NCI-H774 (cell line): ENCODE measurements around the gene CSGALNACT2.

Experiments used
- DNase-seq: peaks from one replicate; lab custom pipeline; 2025; lab: John Stamatoyannopoulos, UW

The CSGALNACT2 gene

GRCh38 chr10:43124574-43125273, 13.5 kb upstream of the CSGALNACT2 start:
- DNase-seq = no peak

- DNase-seq = no peak
These were observed 12.9 kb upstream of the CSGALNACT2 start for GRCh38 chr10:43125274-43125845.

GRCh38 chr10:43125881-43126731, 12.1 kb upstream of the CSGALNACT2 start:
- no peak for DNase-seq

GRCh38 chr10:43126759-43127424, 11.4 kb upstream of the CSGALNACT2 start:
- DNase-seq = no peak

GRCh38 chr10:43127442-43127841, 10.8 kb upstream of the CSGALNACT2 start:
- DNase-seq = no peak

- no peak for DNase-seq
These were observed 9.9 kb upstream of the CSGALNACT2 start for GRCh38 chr10:43128331-43128730.

- DNase-seq = no peak
These were observed 9.1 kb upstream of the CSGALNACT2 start for GRCh38 chr10:43128958-43129706.

GRCh38 chr10:43130770-43131171, 7.5 kb upstream of the CSGALNACT2 start:
- no peak for DNase-seq

- no peak for DNase-seq
These were observed 7.0 kb upstream of the CSGALNACT2 start for GRCh38 chr10:43131256-43131655.

GRCh38 chr10:43131906-43132305, 6.3 kb upstream of the CSGALNACT2 start:
- no peak for DNase-seq

- no peak for DNase-seq
These were observed 5.1 kb upstream of the CSGALNACT2 start for GRCh38 chr10:43132867-43133787.

GRCh38 chr10:43134126-43134905, 3.9 kb upstream of the CSGALNACT2 start:
- no peak for DNase-seq

- no peak for DNase-seq
These were observed 3.2 kb upstream of the CSGALNACT2 start for GRCh38 chr10:43135064-43135463.

GRCh38 chr10:43135656-43136055, 2.6 kb upstream of the CSGALNACT2 start:
- no peak for DNase-seq

GRCh38 chr10:43136432-43136831, 1.8 kb upstream of the CSGALNACT2 start:
- no peak for DNase-seq

GRCh38 chr10:43136995-43137716, 1.1 kb upstream of the CSGALNACT2 start:
- no peak for DNase-seq

GRCh38 chr10:43137717-43138020, 576 bp upstream of the CSGALNACT2 start:
- DNase-seq = no peak

GRCh38 chr10:43138757-43139241, 554 bp downstream of the CSGALNACT2 start:
- DNase-seq = no peak

- no peak for DNase-seq
These were observed 3.2 kb downstream of the CSGALNACT2 start for GRCh38 chr10:43141421-43141820.
